ENCODE measurements around the gene MAP7D3.

MAP7D3 gene

DNA sequence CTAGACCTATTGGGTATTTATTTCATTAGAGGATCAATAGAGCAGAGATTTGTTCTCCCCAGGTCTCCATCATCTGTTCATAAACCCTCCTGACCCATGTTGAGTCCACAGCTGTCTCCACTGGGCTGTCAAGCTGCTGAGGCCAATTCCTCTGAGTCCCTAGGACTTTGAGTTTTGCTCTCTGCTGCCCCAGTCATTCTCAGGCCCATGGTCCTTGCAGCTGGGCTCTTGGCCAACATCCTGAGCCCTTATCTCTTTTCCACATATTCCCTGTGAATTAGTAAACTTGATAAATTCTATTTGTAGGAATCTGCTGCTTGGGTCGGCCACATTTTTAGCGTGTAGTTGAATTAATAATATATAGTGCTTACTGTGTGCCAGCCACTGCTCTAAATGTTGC is 62.0 kb downstream of the MAP7D3 start (continued):
- TF ChIP-seq, protein P1, sequence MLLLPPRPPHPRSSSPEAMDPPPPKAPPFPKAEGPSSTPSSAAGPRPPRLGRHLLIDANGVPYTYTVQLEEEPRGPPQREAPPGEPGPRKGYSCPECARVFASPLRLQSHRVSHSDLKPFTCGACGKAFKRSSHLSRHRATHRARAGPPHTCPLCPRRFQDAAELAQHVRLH (tag by site-specific recombination; IDR thresholded peaks at IDR 0.05): no peak
- TF ChIP-seq ZNF658 (tag by site-specific recombination; IDR thresholded peaks at IDR 0.05) (no peak), ZNF548 (tag by site-specific recombination; IDR thresholded peaks at IDR 0.05) (no peak)
- TF ChIP-seq, protein P2, sequence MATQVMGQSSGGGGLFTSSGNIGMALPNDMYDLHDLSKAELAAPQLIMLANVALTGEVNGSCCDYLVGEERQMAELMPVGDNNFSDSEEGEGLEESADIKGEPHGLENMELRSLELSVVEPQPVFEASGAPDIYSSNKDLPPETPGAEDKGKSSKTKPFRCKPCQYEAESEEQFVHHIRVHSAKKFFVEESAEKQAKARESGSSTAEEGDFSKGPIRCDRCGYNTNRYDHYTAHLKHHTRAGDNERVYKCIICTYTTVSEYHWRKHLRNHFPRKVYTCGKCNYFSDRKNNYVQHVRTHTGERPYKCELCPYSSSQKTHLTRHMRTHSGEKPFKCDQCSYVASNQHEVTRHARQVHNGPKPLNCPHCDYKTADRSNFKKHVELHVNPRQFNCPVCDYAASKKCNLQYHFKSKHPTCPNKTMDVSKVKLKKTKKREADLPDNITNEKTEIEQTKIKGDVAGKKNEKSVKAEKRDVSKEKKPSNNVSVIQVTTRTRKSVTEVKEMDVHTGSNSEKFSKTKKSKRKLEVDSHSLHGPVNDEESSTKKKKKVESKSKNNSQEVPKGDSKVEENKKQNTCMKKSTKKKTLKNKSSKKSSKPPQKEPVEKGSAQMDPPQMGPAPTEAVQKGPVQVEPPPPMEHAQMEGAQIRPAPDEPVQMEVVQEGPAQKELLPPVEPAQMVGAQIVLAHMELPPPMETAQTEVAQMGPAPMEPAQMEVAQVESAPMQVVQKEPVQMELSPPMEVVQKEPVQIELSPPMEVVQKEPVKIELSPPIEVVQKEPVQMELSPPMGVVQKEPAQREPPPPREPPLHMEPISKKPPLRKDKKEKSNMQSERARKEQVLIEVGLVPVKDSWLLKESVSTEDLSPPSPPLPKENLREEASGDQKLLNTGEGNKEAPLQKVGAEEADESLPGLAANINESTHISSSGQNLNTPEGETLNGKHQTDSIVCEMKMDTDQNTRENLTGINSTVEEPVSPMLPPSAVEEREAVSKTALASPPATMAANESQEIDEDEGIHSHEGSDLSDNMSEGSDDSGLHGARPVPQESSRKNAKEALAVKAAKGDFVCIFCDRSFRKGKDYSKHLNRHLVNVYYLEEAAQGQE (tag by site-specific recombination; IDR thresholded peaks at IDR 0.05): no peak

DNA sequence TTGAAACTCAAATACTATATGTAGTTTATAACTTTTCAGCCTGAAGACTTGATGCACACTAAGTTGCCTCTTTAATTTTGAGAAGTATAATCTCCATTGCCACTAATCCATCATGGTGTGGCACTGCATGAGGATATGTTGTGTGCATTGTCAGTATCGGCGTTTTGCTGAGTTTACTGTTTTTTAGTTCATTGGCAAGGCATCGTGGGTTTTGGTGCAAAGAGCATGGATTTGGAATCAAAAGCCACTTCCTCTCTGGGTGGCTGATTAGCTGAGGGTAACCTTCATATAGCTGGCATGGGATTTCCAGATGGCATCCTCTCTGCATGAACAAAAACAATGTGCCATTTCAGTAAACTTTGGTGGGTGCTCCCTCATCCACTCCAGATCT is 65.2 kb downstream of the MAP7D3 start:
- Histone ChIP-seq H3K4me1 (ENCODE audit: control insufficient read depth, insufficient read depth, low read length) (peaks cover 22% of the 10 kb centered on the region), H3K36me3 (ENCODE audit: control insufficient read depth in 2 of 2, insufficient read depth in 1 of 2, low read length in 2 of 2) (peaks cover 0 to 4% of the 10 kb centered on the region in 2 experiments; a peak in 1 of 3 replicates), H3K9me3 (ENCODE audit: control insufficient read depth, insufficient read depth, low read depth, low read length) (no peaks in the 10 kb centered on the region), H3K27ac (ENCODE audit: extremely low read depth, low read depth, low read length) (no peak overlapping the region), H3K4me3 (ENCODE audit: low read depth, low read length) (no peak overlapping the region)
- TF ChIP-seq ZNF112 (tag by site-specific recombination; IDR thresholded peaks at IDR 0.05) (no peak), MYNN (tag by site-specific recombination; IDR thresholded peaks at IDR 0.05; ENCODE audit: borderline replicate concordance) (no peak), ZNF549 (tag by site-specific recombination; IDR thresholded peaks at IDR 0.05) (no peak), ZSCAN30 (tag by site-specific recombination; IDR thresholded peaks at IDR 0.05) (no peak), ZNF404 (tag by site-specific recombination; IDR thresholded peaks at IDR 0.05) (no peak), SP3 (tag by site-specific recombination; IDR thresholded peaks at IDR 0.05) (no peak), ZNF791 (tag by site-specific recombination; IDR thresholded peaks at IDR 0.05) (no peak)
- TF ChIP-seq, protein P3, sequence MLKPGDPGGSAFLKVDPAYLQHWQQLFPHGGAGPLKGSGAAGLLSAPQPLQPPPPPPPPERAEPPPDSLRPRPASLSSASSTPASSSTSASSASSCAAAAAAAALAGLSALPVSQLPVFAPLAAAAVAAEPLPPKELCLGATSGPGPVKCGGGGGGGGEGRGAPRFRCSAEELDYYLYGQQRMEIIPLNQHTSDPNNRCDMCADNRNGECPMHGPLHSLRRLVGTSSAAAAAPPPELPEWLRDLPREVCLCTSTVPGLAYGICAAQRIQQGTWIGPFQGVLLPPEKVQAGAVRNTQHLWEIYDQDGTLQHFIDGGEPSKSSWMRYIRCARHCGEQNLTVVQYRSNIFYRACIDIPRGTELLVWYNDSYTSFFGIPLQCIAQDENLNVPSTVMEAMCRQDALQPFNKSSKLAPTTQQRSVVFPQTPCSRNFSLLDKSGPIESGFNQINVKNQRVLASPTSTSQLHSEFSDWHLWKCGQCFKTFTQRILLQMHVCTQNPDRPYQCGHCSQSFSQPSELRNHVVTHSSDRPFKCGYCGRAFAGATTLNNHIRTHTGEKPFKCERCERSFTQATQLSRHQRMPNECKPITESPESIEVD (tag by site-specific recombination; IDR thresholded peaks at IDR 0.05): no peak
- TF ChIP-seq, protein P4, sequence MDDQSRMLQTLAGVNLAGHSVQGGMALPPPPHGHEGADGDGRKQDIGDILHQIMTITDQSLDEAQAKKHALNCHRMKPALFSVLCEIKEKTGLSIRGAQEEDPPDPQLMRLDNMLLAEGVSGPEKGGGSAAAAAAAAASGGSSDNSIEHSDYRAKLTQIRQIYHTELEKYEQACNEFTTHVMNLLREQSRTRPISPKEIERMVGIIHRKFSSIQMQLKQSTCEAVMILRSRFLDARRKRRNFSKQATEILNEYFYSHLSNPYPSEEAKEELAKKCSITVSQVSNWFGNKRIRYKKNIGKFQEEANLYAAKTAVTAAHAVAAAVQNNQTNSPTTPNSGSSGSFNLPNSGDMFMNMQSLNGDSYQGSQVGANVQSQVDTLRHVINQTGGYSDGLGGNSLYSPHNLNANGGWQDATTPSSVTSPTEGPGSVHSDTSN (CRISPR knock-in tag; IDR thresholded peaks at IDR 0.05): no peak
- TF ChIP-seq, protein P5, sequence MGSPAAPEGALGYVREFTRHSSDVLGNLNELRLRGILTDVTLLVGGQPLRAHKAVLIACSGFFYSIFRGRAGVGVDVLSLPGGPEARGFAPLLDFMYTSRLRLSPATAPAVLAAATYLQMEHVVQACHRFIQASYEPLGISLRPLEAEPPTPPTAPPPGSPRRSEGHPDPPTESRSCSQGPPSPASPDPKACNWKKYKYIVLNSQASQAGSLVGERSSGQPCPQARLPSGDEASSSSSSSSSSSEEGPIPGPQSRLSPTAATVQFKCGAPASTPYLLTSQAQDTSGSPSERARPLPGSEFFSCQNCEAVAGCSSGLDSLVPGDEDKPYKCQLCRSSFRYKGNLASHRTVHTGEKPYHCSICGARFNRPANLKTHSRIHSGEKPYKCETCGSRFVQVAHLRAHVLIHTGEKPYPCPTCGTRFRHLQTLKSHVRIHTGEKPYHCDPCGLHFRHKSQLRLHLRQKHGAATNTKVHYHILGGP (tag by site-specific recombination; IDR thresholded peaks at IDR 0.05): no peak
- ChIA-PET POLR2A (no interaction called here), CTCF (interaction anchor here (1.6 kb wide), 1 partner anchor 14 kb away, joined by 6 read pairs; no protein-coding TSS in a partner anchor)

DNA sequence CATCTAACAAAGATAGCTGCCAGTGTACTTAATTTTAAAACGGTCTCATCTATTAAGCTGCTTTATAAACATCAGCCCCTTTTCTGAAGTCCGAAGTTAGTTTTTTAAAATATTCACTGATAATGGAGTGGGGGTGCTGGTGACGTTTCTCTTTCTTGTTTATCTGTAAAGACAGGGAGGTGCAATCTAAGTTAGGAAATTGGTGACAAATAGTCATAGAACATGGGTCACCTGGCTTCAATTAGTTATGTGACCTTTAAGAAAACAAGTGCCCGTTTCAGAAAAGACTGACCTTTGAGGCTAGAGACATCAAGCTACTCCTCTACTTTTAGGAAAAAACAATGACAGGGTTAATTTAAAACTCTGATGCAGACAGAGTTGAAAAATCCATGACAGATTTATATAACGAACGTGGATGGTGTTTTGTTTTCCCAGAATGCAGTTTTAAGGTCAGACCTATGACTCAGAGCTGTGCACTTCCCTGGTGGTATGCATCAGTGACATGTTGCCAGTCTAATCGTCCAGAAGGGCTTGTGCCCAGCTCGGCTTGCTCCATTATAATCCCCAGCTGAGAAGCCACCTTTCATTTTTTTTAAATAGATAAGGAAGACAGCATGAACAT is 65.7 kb downstream of the MAP7D3 start:
- Histone ChIP-seq H3K36me3 (ENCODE audit: control insufficient read depth in 2 of 2, insufficient read depth in 1 of 2, low read length in 2 of 2) (peaks cover 0 to 1% of the 10 kb centered on the region in 2 experiments; a peak in 2 of 3 replicates), H3K27ac (ENCODE audit: extremely low read depth, low read depth, low read length) (no peak overlapping the region), H3K4me3 (ENCODE audit: low read depth, low read length) (no peak overlapping the region), H3K4me1 (ENCODE audit: control insufficient read depth, insufficient read depth, low read length) (peaks cover 22% of the 10 kb centered on the region), H3K9me3 (ENCODE audit: control insufficient read depth, insufficient read depth, low read depth, low read length) (no peaks in the 10 kb centered on the region)
- POLR2A ChIA-PET: no interaction called here
- CTCF ChIA-PET: interaction anchor here (1.4 to 1.6 kb wide), 2 partner anchors 14 to 23 kb away, joined by 3 to 6 read pairs; no protein-coding TSS in a partner anchor
- TF ChIP-seq ZBTB21 (tag by site-specific recombination; IDR thresholded peaks at IDR 0.05) (no peak), FEZF1 (tag by site-specific recombination; IDR thresholded peaks at IDR 0.05) (peak; percentile 71), ZNF843 (tag by site-specific recombination; IDR thresholded peaks at IDR 0.05) (peak; percentile 26; the same call in 1 of the 2 replicates), IKZF3 (tag by site-specific recombination; IDR thresholded peaks at IDR 0.05) (no peak)
- TF ChIP-seq, protein P3 (tag by site-specific recombination; IDR thresholded peaks at IDR 0.05): peak; percentile 80
- TF ChIP-seq, protein P6, sequence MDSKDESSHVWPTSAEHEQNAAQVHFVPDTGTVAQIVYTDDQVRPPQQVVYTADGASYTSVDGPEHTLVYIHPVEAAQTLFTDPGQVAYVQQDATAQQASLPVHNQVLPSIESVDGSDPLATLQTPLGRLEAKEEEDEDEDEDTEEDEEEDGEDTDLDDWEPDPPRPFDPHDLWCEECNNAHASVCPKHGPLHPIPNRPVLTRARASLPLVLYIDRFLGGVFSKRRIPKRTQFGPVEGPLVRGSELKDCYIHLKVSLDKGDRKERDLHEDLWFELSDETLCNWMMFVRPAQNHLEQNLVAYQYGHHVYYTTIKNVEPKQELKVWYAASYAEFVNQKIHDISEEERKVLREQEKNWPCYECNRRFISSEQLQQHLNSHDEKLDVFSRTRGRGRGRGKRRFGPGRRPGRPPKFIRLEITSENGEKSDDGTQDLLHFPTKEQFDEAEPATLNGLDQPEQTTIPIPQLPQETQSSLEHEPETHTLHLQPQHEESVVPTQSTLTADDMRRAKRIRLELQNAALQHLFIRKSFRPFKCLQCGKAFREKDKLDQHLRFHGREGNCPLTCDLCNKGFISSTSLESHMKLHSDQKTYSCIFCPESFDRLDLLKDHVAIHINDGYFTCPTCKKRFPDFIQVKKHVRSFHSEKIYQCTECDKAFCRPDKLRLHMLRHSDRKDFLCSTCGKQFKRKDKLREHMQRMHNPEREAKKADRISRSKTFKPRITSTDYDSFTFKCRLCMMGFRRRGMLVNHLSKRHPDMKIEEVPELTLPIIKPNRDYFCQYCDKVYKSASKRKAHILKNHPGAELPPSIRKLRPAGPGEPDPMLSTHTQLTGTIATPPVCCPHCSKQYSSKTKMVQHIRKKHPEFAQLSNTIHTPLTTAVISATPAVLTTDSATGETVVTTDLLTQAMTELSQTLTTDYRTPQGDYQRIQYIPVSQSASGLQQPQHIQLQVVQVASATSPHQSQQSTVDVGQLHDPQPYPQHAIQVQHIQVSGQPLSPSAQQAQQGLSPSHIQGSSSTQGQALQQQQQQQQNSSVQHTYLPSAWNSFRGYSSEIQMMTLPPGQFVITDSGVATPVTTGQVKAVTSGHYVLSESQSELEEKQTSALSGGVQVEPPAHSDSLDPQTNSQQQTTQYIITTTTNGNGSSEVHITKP (tag by site-specific recombination; IDR thresholded peaks at IDR 0.05): no peak

Measured in HEK293 (cell line).